Endodermal cell (in vitro differentiated cells): Measurements from ENCODE around the gene PIK3R2. TPM values are rescaled to one million over a fixed set of nuclear protein-coding genes. Genes with fewer than 3 reads are reported as not detected.

Experiments used
- DNase-seq: peaks from one replicate; pipeline ENCODE4 v3.0.0-alpha.2; 2017
- H3K27ac ChIP-seq: 2 replicates; pipeline ENCODE4 v1.5.1; 2013; ENCODE audit warnings: mild to moderate bottlenecking, low read depth, low read length, moderate library complexity
- H3K27me3 ChIP-seq: 2 replicates; pipeline ENCODE4 v1.6.1; 2013; ENCODE audit warnings: mild to moderate bottlenecking, low read length, moderate library complexity; ENCODE audit not compliant: insufficient read depth, control insufficient read depth, poor library complexity, severe bottlenecking
- H3K36me3 ChIP-seq: 2 replicates; pipeline ENCODE4 v1.7.0; 2013; ENCODE audit warnings: mild to moderate bottlenecking, low read length, moderate library complexity; ENCODE audit not compliant: control insufficient read depth, insufficient read depth
- H3K4me1 ChIP-seq: one replicate; pipeline ENCODE4 v1.7.0; 2013; ENCODE audit warnings: low read length; ENCODE audit not compliant: control insufficient read depth, insufficient read depth
- H3K4me3 ChIP-seq: 2 replicates; pipeline ENCODE4 v1.5.1; 2013; ENCODE audit warnings: mild to moderate bottlenecking, low read length, moderate library complexity
- H3K9ac ChIP-seq: 2 replicates; pipeline ENCODE4 v1.6.1; 2013; ENCODE audit warnings: mild to moderate bottlenecking, low read length, moderate library complexity; ENCODE audit not compliant: poor library complexity, severe bottlenecking; ENCODE audit errors: extremely low read depth
- H3K9me3 ChIP-seq: 2 replicates; pipeline ENCODE4 v1.6.1; 2013; ENCODE audit warnings: mild to moderate bottlenecking, low read length, moderate library complexity; ENCODE audit not compliant: control insufficient read depth
- H3K27ac Mint-ChIP-seq: 2 replicates; pipeline ENCODE4 v1.8.0; 2020; ENCODE audit warnings: mixed read lengths
- H3K27me3 Mint-ChIP-seq: 2 replicates; pipeline ENCODE4 v1.8.0; 2021; ENCODE audit warnings: mild to moderate bottlenecking, mixed read lengths; ENCODE audit not compliant: insufficient read depth
- H3K36me3 Mint-ChIP-seq: 2 replicates; pipeline ENCODE4 v1.8.0; 2020; ENCODE audit warnings: low read depth, mixed read lengths
- H3K4me1 Mint-ChIP-seq: 2 replicates; pipeline ENCODE4 v1.8.0; 2020; ENCODE audit warnings: mixed read lengths
- H3K4me3 Mint-ChIP-seq: 2 replicates; pipeline ENCODE4 v1.8.0; 2020; ENCODE audit warnings: mild to moderate bottlenecking, moderate library complexity, mixed read lengths
- H3K9me3 Mint-ChIP-seq: 2 replicates; pipeline ENCODE4 v1.8.0; 2020; ENCODE audit warnings: mild to moderate bottlenecking, mixed read lengths
- WGBS, 2 experiments: methylation state at CpG; one replicate each; pipeline versions ENCODE4 v1.1.5 to v1.1.7; 2013; ENCODE audit warnings: missing lambda C conversion rate in 2 of 2, mixed read lengths in 1 of 2; ENCODE audit not compliant: insufficient coverage in 1 of 2, insufficient read length in 1 of 2; 5-methylcytosine and 5-hydroxymethylcytosine counted together
- total RNA-seq, 2 donors: library from RNA; stranded (reverse); fragmentation: NEBNext Ultra II Directional in 1 of 2; extraction: Animal tissue kit (Norgen Biotek cat#: 25700) in 1 of 2; gene quantifications; 2 replicates in 1 of 2; 3 replicates in 1 of 2; pipeline ENCODE4 v1.2.1, GENCODE V29; 2021
- TF ChIP-seq, protein P1 (sequence below): fragments of 200-600 bp; sonication (generic); conservative IDR thresholded peaks from 2 replicates; pipeline ENCODE4 v1.5.0; 2021; ENCODE audit warnings: antibody characterized with exemption, mild to moderate bottlenecking

The PIK3R2 gene
- total RNA-seq, 2 donors from 2014 or later, result 52.9 to 58.8 TPM

DNA sequence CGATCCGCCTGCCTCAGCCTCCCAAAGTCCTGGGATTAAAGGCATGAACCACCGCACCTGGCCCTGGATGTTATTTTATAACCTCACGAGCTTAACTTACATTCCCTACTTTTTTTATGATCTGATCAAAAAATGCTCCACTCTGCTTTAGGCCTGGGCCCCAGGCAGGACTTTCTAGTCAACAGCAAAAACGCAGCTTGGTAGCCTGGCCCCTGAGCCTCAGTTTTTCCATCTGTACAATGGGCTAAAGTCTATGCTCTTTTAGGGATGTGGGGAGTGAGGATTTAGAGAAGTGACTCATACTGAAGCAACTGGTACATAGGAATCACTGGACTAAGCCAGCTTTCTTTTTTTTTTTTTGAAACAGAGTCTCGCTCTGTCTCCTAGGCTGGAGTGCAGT lies 11.9 kb upstream of the PIK3R2 start:
- no peak overlapping the region for H3K27ac ChIP-seq
- no peak overlapping the region for H3K27ac Mint-ChIP-seq
- H3K4me1 Mint-ChIP-seq, result no peaks in the 10 kb centered on the region
- H3K9me3 Mint-ChIP-seq, result no peaks in the 10 kb centered on the region
- 91 to 100% methylated on average over 4 to 6 of the region's 6 CpGs for WGBS, 2 experiments
- peaks cover 51% of the 10 kb centered on the region for H3K36me3 Mint-ChIP-seq
- DNase-seq, result no peak
- H3K4me1 ChIP-seq, result no peaks in the 10 kb centered on the region
- peaks cover 15% of the 10 kb centered on the region for H3K36me3 ChIP-seq
- H3K27me3 Mint-ChIP-seq, result no peaks in the 10 kb centered on the region
- TF ChIP-seq, protein P1, sequence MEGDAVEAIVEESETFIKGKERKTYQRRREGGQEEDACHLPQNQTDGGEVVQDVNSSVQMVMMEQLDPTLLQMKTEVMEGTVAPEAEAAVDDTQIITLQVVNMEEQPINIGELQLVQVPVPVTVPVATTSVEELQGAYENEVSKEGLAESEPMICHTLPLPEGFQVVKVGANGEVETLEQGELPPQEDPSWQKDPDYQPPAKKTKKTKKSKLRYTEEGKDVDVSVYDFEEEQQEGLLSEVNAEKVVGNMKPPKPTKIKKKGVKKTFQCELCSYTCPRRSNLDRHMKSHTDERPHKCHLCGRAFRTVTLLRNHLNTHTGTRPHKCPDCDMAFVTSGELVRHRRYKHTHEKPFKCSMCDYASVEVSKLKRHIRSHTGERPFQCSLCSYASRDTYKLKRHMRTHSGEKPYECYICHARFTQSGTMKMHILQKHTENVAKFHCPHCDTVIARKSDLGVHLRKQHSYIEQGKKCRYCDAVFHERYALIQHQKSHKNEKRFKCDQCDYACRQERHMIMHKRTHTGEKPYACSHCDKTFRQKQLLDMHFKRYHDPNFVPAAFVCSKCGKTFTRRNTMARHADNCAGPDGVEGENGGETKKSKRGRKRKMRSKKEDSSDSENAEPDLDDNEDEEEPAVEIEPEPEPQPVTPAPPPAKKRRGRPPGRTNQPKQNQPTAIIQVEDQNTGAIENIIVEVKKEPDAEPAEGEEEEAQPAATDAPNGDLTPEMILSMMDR, result no peak
- H3K9me3 ChIP-seq, result no peaks in the 10 kb centered on the region
- no peak overlapping the region for H3K4me3 Mint-ChIP-seq
- H3K27me3 ChIP-seq, result no peaks in the 10 kb centered on the region
- no peak overlapping the region for H3K9ac ChIP-seq
- no peak overlapping the region for H3K4me3 ChIP-seq

DNA sequence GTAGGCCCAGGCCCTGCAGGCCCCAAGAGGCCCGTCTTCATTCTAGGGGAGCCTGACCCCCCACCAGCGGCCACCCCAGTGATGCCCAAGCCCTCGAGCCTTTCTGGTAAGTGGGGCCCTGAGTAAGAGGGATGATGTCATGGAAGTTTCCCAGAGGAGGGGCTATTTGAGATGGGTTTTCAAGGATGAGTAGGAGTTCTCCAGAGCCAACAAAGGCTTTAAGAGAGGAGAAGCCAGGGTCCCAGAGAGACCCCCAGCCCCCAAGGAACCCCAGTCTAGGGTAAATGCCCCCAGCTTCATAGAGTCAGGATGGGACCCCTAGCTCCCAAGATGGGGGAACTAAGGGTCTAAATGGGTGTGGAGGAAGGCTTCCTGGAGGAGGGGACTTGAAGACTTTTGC lies 9.1 kb upstream of the PIK3R2 start:
- H3K36me3 ChIP-seq, result peaks cover 16% of the 10 kb centered on the region
- Mint-ChIP-seq H3K4me3 (no peak overlapping the region), H3K4me1 (no peaks in the 10 kb centered on the region), H3K27me3 (no peaks in the 10 kb centered on the region), H3K9me3 (no peaks in the 10 kb centered on the region), H3K36me3 (peaks cover 55% of the 10 kb centered on the region), H3K27ac (no peak overlapping the region)
- no peaks in the 10 kb centered on the region for H3K9me3 ChIP-seq
- no peak for DNase-seq
- H3K4me1 ChIP-seq, result no peaks in the 10 kb centered on the region
- no peak overlapping the region for H3K9ac ChIP-seq
- H3K27me3 ChIP-seq, result no peaks in the 10 kb centered on the region
- no peak overlapping the region for H3K4me3 ChIP-seq
- TF ChIP-seq, protein P1, result no peak
- WGBS, 2 experiments, result 94 to 100% methylated on average over 3 of the region's 3 CpGs
- no peak overlapping the region for H3K27ac ChIP-seq

DNA sequence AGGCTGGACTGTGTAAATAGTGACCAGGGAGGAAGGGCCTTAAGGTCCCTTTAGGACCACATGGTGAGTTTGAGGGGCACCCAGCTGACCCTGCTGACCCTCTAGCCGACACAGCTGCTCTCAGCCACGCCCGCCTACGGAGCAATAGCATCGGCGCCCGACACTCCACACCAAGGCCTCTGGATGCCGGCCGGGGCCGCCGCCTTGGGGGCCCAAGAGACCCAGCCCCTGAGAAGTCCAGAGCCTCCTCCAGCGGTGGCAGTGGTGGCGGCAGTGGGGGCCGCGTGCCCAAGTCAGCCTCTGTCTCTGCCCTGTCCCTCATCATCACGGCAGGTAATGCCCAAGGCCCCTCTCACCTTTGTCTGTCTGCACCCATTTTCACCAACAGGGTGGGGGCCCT lies 8.6 kb upstream of the PIK3R2 start:
- H3K9ac ChIP-seq, result no peak overlapping the region
- no peaks in the 10 kb centered on the region for H3K9me3 ChIP-seq
- peaks cover 13% of the 10 kb centered on the region for H3K36me3 ChIP-seq
- no peaks in the 10 kb centered on the region for H3K27me3 ChIP-seq
- H3K27me3 Mint-ChIP-seq, result no peaks in the 10 kb centered on the region
- H3K4me1 Mint-ChIP-seq, result no peaks in the 10 kb centered on the region
- H3K36me3 Mint-ChIP-seq, result peaks cover 52% of the 10 kb centered on the region
- TF ChIP-seq, protein P1, result no peak
- no peaks in the 10 kb centered on the region for H3K9me3 Mint-ChIP-seq
- DNase-seq, result no peak
- no peak overlapping the region for H3K4me3 Mint-ChIP-seq
- H3K27ac Mint-ChIP-seq, result no peak overlapping the region
- no peaks in the 10 kb centered on the region for H3K4me1 ChIP-seq
- 91 to 99% methylated on average over 11 to 16 of the region's 16 CpGs for WGBS, 2 experiments
- H3K27ac ChIP-seq, result no peak overlapping the region
- no peak overlapping the region for H3K4me3 ChIP-seq
